ENCODE results near the gene NELL2. TPM values are rescaled to one million over a fixed set of nuclear protein-coding genes. Genes with fewer than 3 reads are reported as not detected.

Gene NELL2
- total RNA-seq, 1 experiment from 2014 or later = 596 TPM

GRCh38 chr12:44889162-44889561, 13.0 kb upstream of the NELL2 start:
- Histone ChIP-seq H3K4me3 (ENCODE audit: low read depth, low read length, poor library complexity, severe bottlenecking) (no peak overlapping the region), H3K4me1 (ENCODE audit: insufficient read depth, low read length, poor library complexity, severe bottlenecking) (peaks cover 75% of the 10 kb centered on the region), H3K27ac (ENCODE audit: low read depth, low read length, poor library complexity, severe bottlenecking) (peak overlapping the region; percentile 96), H3K9me3 (ENCODE audit: low read depth, low read length, poor library complexity, severe bottlenecking) (no peaks in the 10 kb centered on the region), H3K27me3 (replicated peaks; ENCODE audit: insufficient read depth, low read depth, low read length, poor library complexity) (no peaks in the 10 kb centered on the region), H3K36me3 (ENCODE audit: insufficient read depth, low read length, poor library complexity, severe bottlenecking) (peaks cover 6% of the 10 kb centered on the region)
- no TSS peak for BruUV-seq (replicated peaks)
- intact Hi-C loops (cut with micrococcal nuclease; ENCODE audit: unreplicated experiment) = loop anchor here (1.0 to 5.0 kb wide), 4 partner anchors 40 to 673 kb away; no protein-coding TSS in a partner anchor
- peak; percentile 96 for DNase-seq (ENCODE audit: low spot score)
- TF ChIP-seq EZH2 (IDR thresholded peaks at IDR 0.05; ENCODE audit: borderline replicate concordance, low read depth, low read length, poor library complexity, severe bottlenecking) = no peak
- TF ChIP-seq, protein P1, sequence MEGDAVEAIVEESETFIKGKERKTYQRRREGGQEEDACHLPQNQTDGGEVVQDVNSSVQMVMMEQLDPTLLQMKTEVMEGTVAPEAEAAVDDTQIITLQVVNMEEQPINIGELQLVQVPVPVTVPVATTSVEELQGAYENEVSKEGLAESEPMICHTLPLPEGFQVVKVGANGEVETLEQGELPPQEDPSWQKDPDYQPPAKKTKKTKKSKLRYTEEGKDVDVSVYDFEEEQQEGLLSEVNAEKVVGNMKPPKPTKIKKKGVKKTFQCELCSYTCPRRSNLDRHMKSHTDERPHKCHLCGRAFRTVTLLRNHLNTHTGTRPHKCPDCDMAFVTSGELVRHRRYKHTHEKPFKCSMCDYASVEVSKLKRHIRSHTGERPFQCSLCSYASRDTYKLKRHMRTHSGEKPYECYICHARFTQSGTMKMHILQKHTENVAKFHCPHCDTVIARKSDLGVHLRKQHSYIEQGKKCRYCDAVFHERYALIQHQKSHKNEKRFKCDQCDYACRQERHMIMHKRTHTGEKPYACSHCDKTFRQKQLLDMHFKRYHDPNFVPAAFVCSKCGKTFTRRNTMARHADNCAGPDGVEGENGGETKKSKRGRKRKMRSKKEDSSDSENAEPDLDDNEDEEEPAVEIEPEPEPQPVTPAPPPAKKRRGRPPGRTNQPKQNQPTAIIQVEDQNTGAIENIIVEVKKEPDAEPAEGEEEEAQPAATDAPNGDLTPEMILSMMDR (conservative IDR thresholded peaks at IDR 0.05; ENCODE audit: low read depth, low read length) = no peak
- POLR2A ChIA-PET (ENCODE audit: low non-redundant PET) = interaction anchor here (0.6 kb wide), 1 partner anchor 183 kb away, joined by 6 read pairs; no protein-coding TSS in a partner anchor
- CTCF ChIA-PET = no interaction called here

- CTCF ChIA-PET = interaction anchor here (1.0 to 1.2 kb wide), 4 partner anchors 63 to 676 kb away, joined by 3 to 5 read pairs (median 4); no protein-coding TSS in a partner anchor
- H3K4me1 ChIP-seq (ENCODE audit: insufficient read depth, low read length, poor library complexity, severe bottlenecking) = peaks cover 60% of the 10 kb centered on the region
- no TSS peak for BruUV-seq (replicated peaks)
- intact Hi-C loops (cut with micrococcal nuclease; ENCODE audit: unreplicated experiment) = loop anchor here (2.0 to 5.0 kb wide), 4 partner anchors 236 to 917 kb away; no protein-coding TSS in a partner anchor
- H3K27ac ChIP-seq (ENCODE audit: low read depth, low read length, poor library complexity, severe bottlenecking) = peak overlapping the region; percentile 99
- POLR2A ChIA-PET (ENCODE audit: low non-redundant PET) = interaction anchor here (0.6 to 0.7 kb wide), 3 partner anchors 10 to 745 kb away, joined by 5 to 6 read pairs (median 5); partner anchors contain the start of gene NELL2
- H3K9me3 ChIP-seq (ENCODE audit: low read depth, low read length, poor library complexity, severe bottlenecking) = peaks cover 24% of the 10 kb centered on the region
- H3K27me3 ChIP-seq (replicated peaks; ENCODE audit: insufficient read depth, low read depth, low read length, poor library complexity) = no peaks in the 10 kb centered on the region
- H3K36me3 ChIP-seq (ENCODE audit: insufficient read depth, low read length, poor library complexity, severe bottlenecking) = peaks cover 25% of the 10 kb centered on the region
- no peak overlapping the region for H3K4me3 ChIP-seq (ENCODE audit: low read depth, low read length, poor library complexity, severe bottlenecking)
- no peak for TF ChIP-seq EZH2 (IDR thresholded peaks at IDR 0.05; ENCODE audit: borderline replicate concordance, low read depth, low read length, poor library complexity, severe bottlenecking)
- TF ChIP-seq, protein P1 (conservative IDR thresholded peaks at IDR 0.05; ENCODE audit: low read depth, low read length) = no peak
- peak; percentile 92 for DNase-seq (ENCODE audit: low spot score)
These were observed 9.8 kb upstream of the NELL2 start for GRCh38 chr12:44885902-44886301.

DNA sequence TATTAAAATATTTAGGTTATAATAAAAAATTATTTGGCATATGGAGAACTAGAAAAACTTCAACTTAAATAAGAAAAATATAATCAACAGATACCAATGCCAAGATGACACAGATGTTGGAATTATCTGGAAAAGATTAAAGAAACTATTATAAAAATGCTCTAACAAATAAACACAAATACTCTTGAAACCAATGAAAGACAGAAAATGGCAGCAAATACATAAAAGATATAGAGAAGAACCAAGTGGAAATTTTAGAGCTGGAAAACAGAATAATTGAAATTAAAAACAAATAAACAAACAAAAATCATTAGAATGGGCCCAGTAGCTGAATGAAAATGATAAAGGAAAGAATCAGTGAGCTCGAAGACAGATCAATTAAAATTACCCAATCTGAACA, 5.1 kb upstream of the NELL2 start:
- CTCF ChIA-PET = no interaction called here
- no peak for DNase-seq (ENCODE audit: low spot score)
- Histone ChIP-seq H3K27me3 (replicated peaks; ENCODE audit: insufficient read depth, low read depth, low read length, poor library complexity) (no peaks in the 10 kb centered on the region), H3K4me1 (ENCODE audit: insufficient read depth, low read length, poor library complexity, severe bottlenecking) (peaks cover 15% of the 10 kb centered on the region), H3K4me3 (ENCODE audit: low read depth, low read length, poor library complexity, severe bottlenecking) (no peak overlapping the region), H3K27ac (ENCODE audit: low read depth, low read length, poor library complexity, severe bottlenecking) (no peak overlapping the region), H3K9me3 (ENCODE audit: low read depth, low read length, poor library complexity, severe bottlenecking) (peaks cover 45% of the 10 kb centered on the region), H3K36me3 (ENCODE audit: insufficient read depth, low read length, poor library complexity, severe bottlenecking) (peaks cover 36% of the 10 kb centered on the region)
- no TSS peak for BruUV-seq (replicated peaks)
- POLR2A ChIA-PET (ENCODE audit: low non-redundant PET) = no interaction called here
- intact Hi-C loops (cut with micrococcal nuclease; ENCODE audit: unreplicated experiment) = no loop called here
- no peak for TF ChIP-seq EZH2 (IDR thresholded peaks at IDR 0.05; ENCODE audit: borderline replicate concordance, low read depth, low read length, poor library complexity, severe bottlenecking)
- TF ChIP-seq, protein P1 (conservative IDR thresholded peaks at IDR 0.05; ENCODE audit: low read depth, low read length) = no peak

Measured in A673 (cell line).